Gastroesophageal sphincter (tissue), 4 donors: ENCODE measurements around the gene CENPX. TPM values are rescaled to one million over a fixed set of nuclear protein-coding genes. Genes with fewer than 3 reads are reported as not detected.

Experiments used
- ATAC-seq: fragments of 150-250 bp; one replicate; pipeline ENCODE4 v1.9.1; 2016; ENCODE audit warnings: mild to moderate bottlenecking, moderate library complexity
- H3K27ac ChIP-seq, 4 donors: fragments of 200-600 bp; sonication (generic) in 3 of 4; 1 replicate in 3 of 4; 2 replicates in 1 of 4; pipeline ENCODE4 v1.5.1; 2016 to 2019
- H3K27me3 ChIP-seq: fragments of 200-600 bp; sonication (generic); one replicate; pipeline ENCODE4 v1.5.1; 2019
- H3K36me3 ChIP-seq, 2 donors: fragments of 200-600 bp; sonication (generic); one replicate each; pipeline ENCODE4 v1.5.1; 2019; ENCODE audit warnings: control low read depth in 1 of 2
- H3K4me1 ChIP-seq, 3 donors: fragments of 200-600 bp; sonication (generic); 1 replicate in 2 of 3; 2 replicates in 1 of 3; pipeline ENCODE4 v1.5.1; 2016 to 2019; ENCODE audit warnings: control low read depth in 2 of 3
- H3K4me3 ChIP-seq, 2 donors: fragments of 200-600 bp; sonication (generic); one replicate each; pipeline ENCODE4 v1.5.1; 2019; ENCODE audit warnings: mild to moderate bottlenecking in 1 of 2, moderate library complexity in 1 of 2
- H3K9me3 ChIP-seq, 3 donors: fragments of 200-600 bp; sonication (generic); one replicate each; pipeline ENCODE4 v1.5.1; 2017 to 2019; ENCODE audit warnings: control low read depth in 2 of 3
- CTCF ChIP-seq, 4 experiments: fragments of 200-600 bp in 2 of 4; fragments of 450-650 bp in 2 of 4; sonication (generic) in 1 of 4; IDR thresholded peaks; one replicate each; pipeline ENCODE4 v1.5.1; 2017 to 2019; ENCODE audit warnings: antibody characterized with exemption in 4 of 4, mild to moderate bottlenecking in 2 of 4, moderate library complexity in 2 of 4
- EP300 ChIP-seq: sonication (generic); formaldehyde crosslinking; IDR thresholded peaks from one replicate; pipeline ENCODE4 v1.6.1; 2017; ENCODE audit warnings: antibody characterized with exemption, mild to moderate bottlenecking
- POLR2A ChIP-seq, 2 donors: fragments of 450-650 bp; IDR thresholded peaks; one replicate each; pipeline ENCODE4 v1.6.1; 2017; ENCODE audit warnings: antibody characterized with exemption in 2 of 2, mild to moderate bottlenecking in 2 of 2, moderate library complexity in 1 of 2
- POLR2AphosphoS5 ChIP-seq: sonication (generic); formaldehyde crosslinking; IDR thresholded peaks from one replicate; pipeline ENCODE4 v1.6.1; 2017; ENCODE audit warnings: antibody characterized with exemption
- WGBS, 2 donors: methylation state at CpG; one replicate each; pipeline ENCODE4 v1.1.5; 2018; ENCODE audit warnings: low coverage in 1 of 2; 5-methylcytosine and 5-hydroxymethylcytosine counted together
- total RNA-seq, 4 donors: library from RNA; depleted of rRNA; stranded (reverse); fragments of >200 nt; gene quantifications; one replicate each; pipeline ENCODE4 v1.1.0, GENCODE V29; 2016

CENPX gene
- total RNA-seq, 4 donors from 2014 or later = 65.3 to 110 (median 78.8) TPM

- 66% methylated on average over 9 of the region's 20 CpGs; no CpG with 5 or more reads in 1 of the 2 donors for WGBS, 2 donors
- H3K36me3 ChIP-seq = peaks cover 0 to 56% of the 10 kb centered on the region in 2 donors
Observed at GRCh38 chr17:82063424-82064415, 41.0 kb upstream of the CENPX start.

GRCh38 chr17:82062984-82063368 is 40.3 kb upstream of the CENPX start:
- Histone ChIP-seq H3K9me3 (no peaks in the 10 kb centered on the region), H3K4me1 (peaks cover 0 to 29% (median 19%) of the 10 kb centered on the region in 3 donors), H3K27me3 (no peaks in the 10 kb centered on the region), H3K36me3 (peaks cover 0 to 64% of the 10 kb centered on the region in 2 donors), H3K4me3 (no peak overlapping the region), H3K27ac (no peak overlapping the region)
- WGBS, 2 donors = no CpG with 5 or more reads among the region's 9 CpGs
- no peak for TF ChIP-seq POLR2AphosphoS5
- no peak for TF ChIP-seq EP300
- no peak for TF ChIP-seq CTCF (IDR thresholded peaks at IDR 0.05)
- ATAC-seq = no peak

More at GRCh38 chr17:82063424-82064415, 41.0 kb upstream of the CENPX start:
- Histone ChIP-seq H3K9me3 (no peaks in the 10 kb centered on the region), H3K27me3 (no peaks in the 10 kb centered on the region), H3K4me3 (peak overlapping the region in 1 of 2 donors; percentile 72), H3K27ac (no peak overlapping the region), H3K4me1 (peaks cover 0 to 29% (median 19%) of the 10 kb centered on the region in 3 donors)
- no peak for ATAC-seq
- TF ChIP-seq POLR2AphosphoS5 = no peak
- no peak for TF ChIP-seq EP300
- no peak for TF ChIP-seq CTCF (IDR thresholded peaks at IDR 0.05)
- no peak for TF ChIP-seq POLR2A (IDR thresholded peaks at IDR 0.05)

GRCh38 chr17:82062076-82062983 is 39.7 kb upstream of the CENPX start:
- Histone ChIP-seq H3K4me3 (no peak overlapping the region), H3K36me3 (peaks cover 0 to 70% of the 10 kb centered on the region in 2 donors)

More at GRCh38 chr17:82062076-82062983, 39.7 kb upstream of the CENPX start:
- Histone ChIP-seq H3K4me1 (peaks cover 0 to 29% (median 19%) of the 10 kb centered on the region in 3 donors), H3K27me3 (no peaks in the 10 kb centered on the region), H3K27ac (no peak overlapping the region), H3K9me3 (no peaks in the 10 kb centered on the region)
- no peak for ATAC-seq
- TF ChIP-seq EP300 (no peak), CTCF (IDR thresholded peaks at IDR 0.05) (no peak), POLR2A (IDR thresholded peaks at IDR 0.05) (no peak), POLR2AphosphoS5 (no peak)
- WGBS, 2 donors = 76% methylated on average over 11 of the region's 24 CpGs; no CpG with 5 or more reads in 1 of the 2 donors
